HG03025 (cell line): ENCODE results near the gene NUDT1.

Source experiments
- ATAC-seq: cut with Tn5 transposase; IDR thresholded peaks from one replicate; pipeline ENCODE4 v1.9.1; 2021; ENCODE audit warnings: mild to moderate bottlenecking, moderate library complexity; ENCODE audit not compliant: unreplicated experiment, low FRiP score

Gene NUDT1

DNA sequence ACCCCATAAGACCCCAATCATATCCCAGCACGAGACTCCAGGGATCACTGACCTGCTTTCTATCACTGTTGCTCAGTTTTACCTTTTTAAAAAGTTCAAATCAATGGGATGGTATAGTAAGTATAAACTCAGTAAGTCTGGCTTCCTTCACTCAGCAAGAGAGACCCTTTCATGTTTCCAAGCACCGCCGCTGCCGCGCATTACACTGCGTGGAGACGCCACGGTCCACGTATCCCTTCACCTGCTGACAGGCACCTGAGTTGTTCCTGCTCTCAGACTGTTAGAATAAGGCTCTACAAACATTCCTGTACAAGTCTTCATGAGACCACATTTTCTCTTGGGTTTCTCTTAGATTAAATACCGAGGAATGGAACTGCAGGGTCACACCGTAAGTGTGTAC is 37.6 kb upstream of the NUDT1 start:
- ATAC-seq: no peak

GRCh38 chr7:2205036-2205780 is 36.8 kb upstream of the NUDT1 start:
- no peak for ATAC-seq

GRCh38 chr7:2208712-2209111 is 33.3 kb upstream of the NUDT1 start:
- ATAC-seq: no peak

DNA sequence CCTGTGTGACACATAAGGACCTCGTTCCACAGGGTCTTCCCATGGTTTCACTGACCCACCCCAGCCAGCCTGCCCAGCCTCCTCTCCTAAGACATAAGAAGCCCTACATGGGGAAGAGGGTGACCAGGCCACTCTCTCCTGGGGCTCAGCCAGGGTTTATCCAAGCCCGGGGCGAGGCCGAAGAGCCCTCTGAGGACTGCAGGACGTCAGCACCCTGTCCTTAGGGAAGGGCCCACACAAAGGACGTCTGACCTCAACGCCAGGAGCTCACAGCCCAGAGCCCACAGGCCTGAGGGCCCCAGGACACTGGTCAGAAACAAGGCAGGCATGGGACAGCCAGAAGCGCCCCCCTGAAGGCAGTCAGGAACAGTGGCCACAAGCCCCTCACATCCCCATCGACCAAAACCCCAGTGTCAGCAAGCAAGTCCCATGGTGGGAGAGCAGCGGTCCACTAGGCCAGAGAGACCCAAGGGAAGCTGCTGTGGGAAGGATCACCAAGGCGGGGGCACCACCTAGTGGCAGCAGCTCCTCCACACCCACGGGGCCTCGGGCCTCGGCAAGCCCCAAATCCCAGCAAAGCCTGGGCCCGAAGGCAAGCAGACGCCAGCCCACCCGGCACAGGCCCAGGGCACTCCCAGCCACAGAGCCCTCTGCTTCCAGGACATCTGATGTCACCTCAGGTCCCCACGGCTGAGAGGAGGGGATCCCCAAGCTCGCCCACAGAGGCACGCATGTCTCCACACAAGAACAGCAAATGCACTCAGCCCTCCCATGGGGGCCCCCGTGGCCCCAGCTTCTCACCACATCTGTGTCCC is 32.7 kb upstream of the NUDT1 start:
- no peak for ATAC-seq

- ATAC-seq: no peak
These were observed 32.1 kb upstream of the NUDT1 start for GRCh38 chr7:2209961-2210323.

DNA sequence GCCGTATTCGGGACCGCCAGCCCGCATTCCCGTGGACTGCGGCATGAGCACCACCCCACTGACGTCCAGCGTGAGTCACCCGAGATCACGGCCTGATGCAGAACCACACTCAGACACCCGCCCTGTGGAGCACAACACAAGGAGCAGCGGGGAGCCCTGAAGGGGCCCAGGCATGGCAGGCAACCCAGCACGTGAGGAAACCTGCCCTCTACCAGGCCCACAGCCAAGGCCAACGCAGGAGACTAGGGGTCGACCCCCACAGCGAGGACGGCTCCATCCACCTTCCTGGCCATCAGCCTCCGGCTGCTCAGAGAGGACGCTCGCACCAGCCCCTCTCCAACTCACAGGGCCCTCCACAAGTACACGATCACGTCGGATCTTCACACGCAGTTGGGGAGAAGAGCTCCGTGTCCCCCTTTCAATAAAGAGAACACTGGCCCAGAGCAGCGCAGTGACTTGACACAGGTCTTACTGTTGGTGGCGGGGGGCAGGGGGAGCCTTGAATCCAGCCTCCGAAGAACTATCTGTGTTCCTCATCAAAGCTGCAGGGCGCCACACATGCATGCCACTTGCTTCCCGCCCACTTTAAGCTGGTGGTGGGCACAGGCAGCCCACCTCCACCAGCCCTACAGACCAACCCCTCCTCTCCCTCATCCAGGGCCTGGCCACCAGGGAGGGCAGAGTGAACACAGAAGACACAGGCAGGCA is 31.3 kb upstream of the NUDT1 start:
- ATAC-seq: no peak

- ATAC-seq: no peak
These were observed 30.7 kb upstream of the NUDT1 start for GRCh38 chr7:2211259-2211880.

- no peak for ATAC-seq
These were observed 30.1 kb upstream of the NUDT1 start for GRCh38 chr7:2211926-2212325.

- ATAC-seq: no peak
These were observed 29.1 kb upstream of the NUDT1 start for GRCh38 chr7:2212906-2213305.

- no peak for ATAC-seq
These were observed 28.3 kb upstream of the NUDT1 start for GRCh38 chr7:2213551-2214215.

DNA sequence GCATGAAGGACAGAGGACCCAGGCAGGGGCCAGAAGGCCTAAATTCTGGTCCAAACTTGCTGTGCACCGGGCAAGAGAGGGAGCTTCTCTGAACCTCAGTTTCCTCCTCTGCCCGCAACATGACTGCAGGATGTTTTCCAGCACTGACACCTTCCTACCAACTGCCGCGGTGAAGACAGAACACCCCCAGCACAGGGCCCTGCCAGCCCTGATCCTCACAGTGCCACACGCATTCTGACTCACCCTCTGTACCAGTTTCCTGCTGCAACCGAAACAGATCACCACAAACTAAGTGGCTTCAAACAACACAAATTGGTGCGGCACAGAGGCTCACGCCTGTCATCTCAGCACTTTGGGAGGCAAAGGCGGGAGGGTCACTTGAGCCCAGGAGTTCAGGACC is 27.4 kb upstream of the NUDT1 start:
- ATAC-seq: no peak

DNA sequence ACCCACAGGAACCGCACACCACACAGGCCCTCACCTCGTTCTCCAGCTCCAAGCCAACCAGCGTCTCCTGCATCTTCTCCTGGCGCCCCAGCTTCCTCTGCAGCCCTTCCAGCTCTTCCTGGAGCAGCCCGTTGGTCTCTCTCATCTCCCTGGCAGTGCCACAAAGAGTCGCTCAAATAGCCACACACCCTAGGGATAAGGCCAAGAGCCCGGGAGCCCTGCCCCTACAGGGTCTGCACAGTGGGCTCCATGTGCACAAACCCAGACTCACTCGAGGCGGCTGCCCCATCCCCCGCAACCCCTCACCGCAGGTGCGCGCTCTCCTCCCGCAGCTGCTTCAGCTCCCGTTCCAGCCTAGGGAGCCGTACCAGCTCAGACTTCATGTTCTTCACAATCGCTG is 26.2 kb upstream of the NUDT1 start:
- no peak for ATAC-seq

DNA sequence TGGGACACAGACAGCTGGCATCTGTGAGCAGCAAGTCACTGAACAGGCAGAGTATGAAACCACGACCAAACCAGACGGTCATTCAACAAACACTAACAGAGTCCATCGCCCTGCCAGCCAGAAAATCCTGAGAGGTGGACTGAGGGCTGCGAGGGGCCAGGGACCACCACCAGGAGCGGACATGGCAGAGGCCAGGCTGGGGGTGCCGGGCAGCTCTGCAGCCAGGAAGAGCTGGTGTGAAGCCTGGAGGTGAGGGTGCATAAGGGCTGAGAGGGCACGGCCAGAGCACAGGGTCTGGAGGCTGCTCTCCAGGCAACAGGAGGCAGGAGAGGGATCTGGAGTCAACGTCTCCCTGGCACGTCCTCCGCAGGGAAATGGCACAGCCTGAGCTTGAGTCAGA is 24.8 kb upstream of the NUDT1 start:
- no peak for ATAC-seq

DNA sequence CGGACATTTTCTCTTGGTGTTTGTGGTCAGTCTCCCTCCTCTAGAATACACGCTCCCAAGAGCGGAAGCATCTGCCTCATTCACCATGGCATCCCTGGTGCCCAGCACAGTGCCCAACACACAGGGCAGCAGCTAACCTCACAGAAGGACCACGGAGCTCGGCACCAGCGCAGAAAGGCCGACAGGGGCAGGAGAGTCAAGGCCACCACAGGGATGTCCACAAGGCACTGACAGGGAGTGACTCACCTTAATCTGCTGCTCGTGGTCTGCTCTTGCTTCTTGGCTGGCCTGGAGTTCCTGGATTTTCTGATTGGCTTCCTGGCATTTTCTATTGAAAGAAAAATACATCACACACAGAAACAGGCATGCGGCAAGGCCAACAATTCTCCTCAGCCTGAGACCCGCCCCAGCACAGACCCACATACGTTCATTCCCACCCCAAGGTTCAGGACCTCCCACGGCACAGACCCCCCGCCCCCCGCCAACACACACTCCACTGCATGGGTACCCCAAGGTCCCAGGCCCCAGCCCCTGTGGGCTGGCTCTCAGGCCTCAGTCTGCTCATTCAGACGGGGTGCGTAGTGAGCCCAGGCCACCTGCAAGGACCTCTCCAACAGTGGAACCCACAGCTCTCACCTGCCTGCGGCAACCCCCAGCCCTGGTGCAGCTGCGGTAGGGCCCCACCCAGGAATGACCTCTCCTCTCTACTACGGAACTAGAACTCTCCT is 24.1 kb upstream of the NUDT1 start:
- ATAC-seq: no peak

GRCh38 chr7:2218444-2218785 is 23.6 kb upstream of the NUDT1 start:
- no peak for ATAC-seq

DNA sequence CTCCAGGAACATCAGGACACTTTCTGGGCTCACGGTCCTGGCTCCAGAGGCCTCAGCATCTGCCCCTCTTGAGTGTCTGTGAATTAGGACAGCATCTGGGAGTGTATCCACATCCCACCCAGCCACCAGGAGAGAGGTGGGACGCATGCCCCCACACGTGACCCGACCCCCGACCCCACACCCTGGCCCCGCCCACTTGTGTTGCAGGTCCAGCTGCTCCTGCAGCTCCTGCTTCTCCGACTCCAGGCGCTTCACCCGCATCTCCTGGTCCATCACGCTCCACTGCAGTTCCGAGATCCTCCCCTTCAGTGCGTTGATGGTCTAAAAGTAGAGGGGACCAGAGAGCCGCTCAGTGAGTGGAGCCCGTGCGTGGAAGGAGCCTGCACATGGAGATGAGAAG is 22.9 kb upstream of the NUDT1 start:
- no peak for ATAC-seq

DNA sequence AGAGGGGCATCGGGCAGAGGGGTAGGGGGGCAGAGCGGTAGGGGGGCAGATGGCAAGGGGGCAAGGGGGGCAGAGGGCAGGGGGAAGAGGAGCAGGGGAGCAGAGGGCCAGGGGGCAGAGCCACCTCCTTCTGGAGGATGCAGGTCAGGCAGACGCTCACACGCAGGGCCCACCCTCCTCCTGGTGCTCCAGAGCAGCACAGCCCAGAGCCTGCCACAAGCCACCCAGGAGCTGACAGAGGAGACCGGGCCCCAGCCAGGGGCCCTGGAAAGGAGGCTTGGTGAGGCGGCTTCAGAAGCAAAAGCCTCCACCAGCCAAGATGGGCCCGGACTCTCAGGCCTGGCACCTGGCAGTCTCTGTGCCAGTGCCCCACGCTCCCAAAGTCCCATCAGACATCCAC is 22.4 kb upstream of the NUDT1 start:
- no peak for ATAC-seq

DNA sequence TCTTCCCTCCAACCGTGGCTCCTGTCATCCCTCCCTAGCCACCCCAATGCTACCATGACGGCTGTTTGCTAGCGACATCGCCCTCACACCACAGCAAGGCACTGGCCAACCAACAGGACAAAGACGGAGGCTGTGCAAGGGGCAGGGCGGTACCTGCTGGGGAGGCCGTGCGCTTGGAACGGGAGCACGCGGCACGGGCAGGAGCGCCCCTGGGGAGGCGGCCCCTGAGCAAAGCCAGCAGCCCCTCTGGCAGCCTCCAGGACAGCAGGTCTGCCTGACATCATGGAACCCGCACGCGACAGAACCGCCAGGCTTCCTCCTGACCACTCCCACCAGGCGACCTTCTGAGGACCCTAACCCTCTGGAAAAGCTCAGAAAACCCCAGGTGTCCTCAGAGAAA is 22.0 kb upstream of the NUDT1 start:
- no peak for ATAC-seq

DNA sequence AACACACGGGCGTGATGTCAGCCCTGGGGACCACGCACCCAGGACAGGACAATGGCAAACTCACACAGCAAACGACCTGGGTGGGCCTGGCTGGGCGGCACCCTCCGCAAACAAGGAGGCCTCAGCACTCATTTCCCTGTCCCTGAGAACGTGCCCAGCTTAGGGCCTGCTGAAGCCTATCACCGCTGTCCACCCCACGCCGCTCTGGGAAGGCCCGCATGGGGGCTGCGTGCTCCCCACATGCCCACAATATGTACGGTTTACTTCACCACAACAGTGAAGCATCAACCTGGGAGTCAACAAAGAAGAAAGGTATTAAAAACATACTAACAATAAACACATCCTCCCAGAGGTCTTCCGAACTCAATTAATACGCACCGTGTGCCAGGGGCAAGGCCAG is 21.5 kb upstream of the NUDT1 start:
- ATAC-seq: no peak

DNA sequence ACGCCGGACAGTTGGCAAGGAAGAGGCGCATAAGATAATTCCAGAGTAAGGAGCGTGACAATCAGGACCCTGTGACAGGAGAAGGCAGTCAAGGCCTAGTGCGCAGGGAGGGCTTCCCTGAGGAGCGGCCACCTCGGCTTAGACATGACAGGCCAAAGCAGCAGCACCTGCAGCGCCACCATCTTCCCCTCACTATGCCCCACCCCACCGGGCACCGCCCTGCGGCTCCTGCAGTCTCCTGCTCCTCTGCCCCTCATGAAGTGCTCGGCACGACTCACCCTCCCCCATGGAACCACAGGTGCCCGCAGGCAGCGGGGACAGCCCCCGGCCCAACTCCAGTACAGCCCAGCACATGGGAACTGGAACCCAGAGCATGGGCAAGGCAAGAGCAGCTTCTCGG is 21.1 kb upstream of the NUDT1 start:
- no peak for ATAC-seq
